Uterus (tissue), 2 donors: ENCODE data around the gene KLHL3.

ENCODE experiments used
- POLR2A ChIP-seq, 2 donors: fragments of 450-650 bp; IDR thresholded peaks; one replicate each; pipeline ENCODE4 v1.6.1; 2016; ENCODE audit warnings: antibody characterized with exemption in 2 of 2, mild to moderate bottlenecking in 1 of 2, moderate library complexity in 1 of 2
- TF ChIP-seq, protein P1 (sequence below), 4 experiments: fragments of 200-600 bp in 2 of 4; fragments of 450-650 bp in 2 of 4; sonication (generic) in 2 of 4; IDR thresholded peaks; one replicate each; pipeline ENCODE4 v1.5.1; 2016 to 2019; ENCODE audit warnings: antibody characterized with exemption in 4 of 4, mild to moderate bottlenecking in 2 of 4, moderate library complexity in 1 of 4

DNA sequence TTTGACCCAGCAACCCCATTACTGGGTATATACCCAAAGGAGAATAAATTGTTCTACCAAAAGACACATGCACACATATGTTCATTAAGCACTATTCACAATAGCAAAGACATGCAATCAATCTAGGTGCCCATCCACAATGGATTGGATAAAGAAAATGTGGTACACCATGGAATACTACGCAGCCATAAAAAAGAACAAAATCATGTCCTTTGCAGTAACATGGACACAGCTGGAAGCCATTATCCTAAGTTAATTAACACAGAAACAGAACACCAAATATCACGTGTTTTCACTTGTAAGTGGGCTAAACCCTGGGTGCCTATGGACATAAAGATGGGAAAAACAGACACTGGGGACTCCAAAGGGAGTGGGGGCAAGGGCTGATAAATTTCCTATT, 46.6 kb downstream of the KLHL3 start:
- no peak for TF ChIP-seq POLR2A (IDR thresholded peaks at IDR 0.05)
- TF ChIP-seq, protein P1, sequence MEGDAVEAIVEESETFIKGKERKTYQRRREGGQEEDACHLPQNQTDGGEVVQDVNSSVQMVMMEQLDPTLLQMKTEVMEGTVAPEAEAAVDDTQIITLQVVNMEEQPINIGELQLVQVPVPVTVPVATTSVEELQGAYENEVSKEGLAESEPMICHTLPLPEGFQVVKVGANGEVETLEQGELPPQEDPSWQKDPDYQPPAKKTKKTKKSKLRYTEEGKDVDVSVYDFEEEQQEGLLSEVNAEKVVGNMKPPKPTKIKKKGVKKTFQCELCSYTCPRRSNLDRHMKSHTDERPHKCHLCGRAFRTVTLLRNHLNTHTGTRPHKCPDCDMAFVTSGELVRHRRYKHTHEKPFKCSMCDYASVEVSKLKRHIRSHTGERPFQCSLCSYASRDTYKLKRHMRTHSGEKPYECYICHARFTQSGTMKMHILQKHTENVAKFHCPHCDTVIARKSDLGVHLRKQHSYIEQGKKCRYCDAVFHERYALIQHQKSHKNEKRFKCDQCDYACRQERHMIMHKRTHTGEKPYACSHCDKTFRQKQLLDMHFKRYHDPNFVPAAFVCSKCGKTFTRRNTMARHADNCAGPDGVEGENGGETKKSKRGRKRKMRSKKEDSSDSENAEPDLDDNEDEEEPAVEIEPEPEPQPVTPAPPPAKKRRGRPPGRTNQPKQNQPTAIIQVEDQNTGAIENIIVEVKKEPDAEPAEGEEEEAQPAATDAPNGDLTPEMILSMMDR (IDR thresholded peaks at IDR 0.05), result no peak
